H9 (cell line): ENCODE results near the gene BTG4. TPM values are rescaled to one million over a fixed set of nuclear protein-coding genes. Genes with fewer than 3 reads are reported as not detected.

ENCODE experiments used
- DNase-seq: peaks from one replicate; pipeline ENCODE4 v3.0.0-alpha.2; 2017
- H2AFZ ChIP-seq: one replicate; pipeline ENCODE4 v1.6.1; 2013; ENCODE audit warnings: mild to moderate bottlenecking, low read length, control low read depth, moderate library complexity
- H2AK5ac ChIP-seq: 2 replicates; pipeline ENCODE4 v1.6.1; 2013; ENCODE audit warnings: low read length, control low read depth, mixed read lengths; ENCODE audit not compliant: insufficient read length
- H2BK120ac ChIP-seq: one replicate; pipeline ENCODE4 v1.6.1; 2013; ENCODE audit warnings: low read depth, mild to moderate bottlenecking, low read length, control low read depth, inconsistent platforms; ENCODE audit not compliant: poor library complexity, severe bottlenecking
- H2BK12ac ChIP-seq: 2 replicates; pipeline ENCODE4 v1.6.1; 2013; ENCODE audit warnings: low read length, control low read depth, mixed read lengths, low read depth; ENCODE audit not compliant: insufficient read length
- H2BK15ac ChIP-seq: 2 replicates; pipeline ENCODE4 v1.6.1; 2013; ENCODE audit warnings: low read depth, low read length, control low read depth
- H2BK20ac ChIP-seq: one replicate; pipeline ENCODE4 v1.6.1; 2013; ENCODE audit warnings: low read depth, mild to moderate bottlenecking, low read length, control low read depth, inconsistent platforms; ENCODE audit not compliant: poor library complexity, severe bottlenecking
- H2BK5ac ChIP-seq: 2 replicates; pipeline ENCODE4 v1.6.1; 2013; ENCODE audit warnings: low read length, control low read depth, mixed read lengths; ENCODE audit not compliant: insufficient read length
- H3K14ac ChIP-seq: 2 replicates; pipeline ENCODE4 v1.6.1; 2013; ENCODE audit warnings: low read length, control low read depth; ENCODE audit not compliant: insufficient read depth
- H3K18ac ChIP-seq: 2 replicates; pipeline ENCODE4 v1.6.1; 2013; ENCODE audit warnings: low read depth, mild to moderate bottlenecking, mixed read lengths, low read length, control low read depth; ENCODE audit not compliant: insufficient read length
- H3K23ac ChIP-seq: 2 replicates; pipeline ENCODE4 v1.6.1; 2013; ENCODE audit warnings: low read length, control low read depth, mixed read lengths, low read depth; ENCODE audit not compliant: insufficient read length
- H3K23me2 ChIP-seq: 2 replicates; pipeline ENCODE4 v1.6.1; 2013; ENCODE audit warnings: low read depth, mild to moderate bottlenecking, mixed read lengths, low read length, control low read depth; ENCODE audit not compliant: insufficient read length, poor library complexity, severe bottlenecking
- H3K27ac ChIP-seq: 2 replicates; pipeline ENCODE4 v1.5.1; 2013; ENCODE audit warnings: low read length, control low read depth, mixed read lengths, low read depth; ENCODE audit not compliant: insufficient read length
- H3K27me3 ChIP-seq: 2 replicates; pipeline ENCODE4 v1.6.1; 2013; ENCODE audit warnings: low read length, control low read depth, inconsistent platforms; ENCODE audit not compliant: insufficient read depth
- H3K4ac ChIP-seq: 2 replicates; pipeline ENCODE4 v1.6.1; 2013; ENCODE audit warnings: low read depth, mild to moderate bottlenecking, control low read depth, inconsistent platforms, low read length, moderate library complexity
- H3K4me1 ChIP-seq: 2 replicates; pipeline ENCODE4 v1.6.1; 2013; ENCODE audit warnings: low read length, control low read depth, inconsistent platforms; ENCODE audit not compliant: insufficient read depth
- H3K4me2 ChIP-seq: 2 replicates; pipeline ENCODE4 v1.6.1; 2013; ENCODE audit warnings: low read length, control low read depth, mixed read lengths; ENCODE audit not compliant: insufficient read length, insufficient read depth
- H3K56ac ChIP-seq: 2 replicates; pipeline ENCODE4 v1.6.1; 2013; ENCODE audit warnings: low read depth, mild to moderate bottlenecking, mixed read lengths, low read length, control low read depth; ENCODE audit not compliant: insufficient read length
- H3K79me1 ChIP-seq: 2 replicates; pipeline ENCODE4 v1.6.1; 2013; ENCODE audit warnings: low read depth, mild to moderate bottlenecking, moderate library complexity, low read length, control low read depth, inconsistent platforms; ENCODE audit not compliant: insufficient read depth, poor library complexity, severe bottlenecking
- H3K79me2 ChIP-seq: 2 replicates; pipeline ENCODE4 v1.6.1; 2013; ENCODE audit warnings: low read length, control low read depth, inconsistent platforms; ENCODE audit not compliant: insufficient read depth
- H3K9ac ChIP-seq: 2 replicates; pipeline ENCODE4 v1.6.1; 2013; ENCODE audit warnings: low read length, control low read depth, mixed read lengths; ENCODE audit not compliant: insufficient read length; ENCODE audit errors: extremely low read depth
- H3K9me3 ChIP-seq: one replicate; pipeline ENCODE4 v1.6.1; 2013; ENCODE audit warnings: low read depth, low read length, inconsistent platforms; ENCODE audit not compliant: control insufficient read depth
- H3T11ph ChIP-seq: one replicate; pipeline ENCODE4 v1.6.1; 2013; ENCODE audit warnings: mild to moderate bottlenecking, low read length, control low read depth, inconsistent platforms
- H4K20me1 ChIP-seq: one replicate; pipeline ENCODE4 v1.6.1; 2013; ENCODE audit not compliant: control insufficient read depth, insufficient read length, insufficient read depth
- H4K5ac ChIP-seq: 2 replicates; pipeline ENCODE4 v1.6.1; 2013; ENCODE audit warnings: low read depth, mild to moderate bottlenecking, mixed read lengths, low read length, control low read depth; ENCODE audit not compliant: insufficient read length
- H4K8ac ChIP-seq: replicated peaks from 2 replicates; pipeline ENCODE4 v1.6.1; 2013; ENCODE audit warnings: low read length, control low read depth, mixed read lengths, low read depth; ENCODE audit not compliant: insufficient read length
- H4K91ac ChIP-seq: 2 replicates; pipeline ENCODE4 v1.6.1; 2013; ENCODE audit warnings: low read depth, mild to moderate bottlenecking, moderate library complexity, mixed read lengths, low read length, control low read depth; ENCODE audit not compliant: insufficient read length
- H3K27ac Mint-ChIP-seq, 3 experiments: 2 replicates in 2 of 3; 3 replicates in 1 of 3; pipeline ENCODE4 v1.8.0; 2020 to 2021; ENCODE audit warnings: mixed read lengths in 3 of 3, mild to moderate bottlenecking in 1 of 3, moderate library complexity in 1 of 3
- H3K27me3 Mint-ChIP-seq: 2 replicates; pipeline ENCODE4 v1.8.0; 2021; ENCODE audit warnings: low read depth, mild to moderate bottlenecking, moderate library complexity, mixed read lengths
- H3K36me3 Mint-ChIP-seq, 3 experiments: 2 replicates in 2 of 3; 3 replicates in 1 of 3; pipeline ENCODE4 v1.8.0; 2020 to 2021; ENCODE audit warnings: low read depth in 3 of 3, mixed read lengths in 3 of 3; ENCODE audit not compliant: insufficient read depth in 1 of 3
- H3K4me1 Mint-ChIP-seq, 2 experiments: 2 replicates each; pipeline ENCODE4 v1.8.0; 2020; ENCODE audit warnings: mixed read lengths in 2 of 2
- H3K4me3 Mint-ChIP-seq, 2 experiments: 2 replicates in 1 of 2; 3 replicates in 1 of 2; pipeline ENCODE4 v1.8.0; 2020 to 2021; ENCODE audit warnings: mild to moderate bottlenecking in 2 of 2, mixed read lengths in 2 of 2, moderate library complexity in 1 of 2
- H3K9me3 Mint-ChIP-seq, 2 experiments: 2 replicates in 1 of 2; 3 replicates in 1 of 2; pipeline ENCODE4 v1.8.0; 2020; ENCODE audit warnings: mild to moderate bottlenecking in 2 of 2, mixed read lengths in 2 of 2, moderate library complexity in 1 of 2
- CTCF ChIP-seq: fragments of 200-600 bp; sonication (generic); conservative IDR thresholded peaks from 3 replicates; pipeline ENCODE4 v1.8.0; 2021; ENCODE audit warnings: antibody characterized with exemption, mild to moderate bottlenecking
- total RNA-seq: library from RNA; stranded (reverse); gene quantifications from 2 replicates; pipeline ENCODE4 v1.2.1, GENCODE V29; 2021

Gene BTG4
- total RNA-seq, 1 experiment from 2014 or later, result not detected

GRCh38 chr11:111554532-111554931 lies 42.3 kb upstream of the BTG4 start:
- no peak overlapping the region for H3K9ac ChIP-seq
- H3K23ac ChIP-seq, result no peak overlapping the region
- Mint-ChIP-seq H3K4me3 (no peak overlapping the region), H3K27ac (no peak overlapping the region), H3K4me1 (peaks cover 11% of the 10 kb centered on the region in 2 experiments), H3K9me3 (peaks cover 13 to 17% of the 10 kb centered on the region in 2 experiments), H3K27me3 (no peaks in the 10 kb centered on the region), H3K36me3 (peaks cover 10 to 29% (median 16%) of the 10 kb centered on the region in 3 experiments)
- H3K18ac ChIP-seq, result no peak overlapping the region
- no peak overlapping the region for H2BK5ac ChIP-seq
- no peak overlapping the region for H3K14ac ChIP-seq
- H3T11ph ChIP-seq, result no peak overlapping the region
- no peak overlapping the region for H3K56ac ChIP-seq
- H3K4me2 ChIP-seq, result no peak overlapping the region
- no peak overlapping the region for H3K4ac ChIP-seq
- peaks cover 7% of the 10 kb centered on the region for H3K9me3 ChIP-seq
- H2AFZ ChIP-seq, result no peak overlapping the region
- H4K20me1 ChIP-seq, result no peaks in the 10 kb centered on the region
- no peak overlapping the region for H4K5ac ChIP-seq
- H2BK20ac ChIP-seq, result no peak overlapping the region
- peaks cover under 1% of the 10 kb centered on the region; the same call in 1 of the 2 replicates for H3K4me1 ChIP-seq
- H3K23me2 ChIP-seq, result no peaks in the 10 kb centered on the region
- TF ChIP-seq CTCF, result no peak
- DNase-seq, result no peak
- H2AK5ac ChIP-seq, result no peak overlapping the region
- H3K79me2 ChIP-seq, result no peaks in the 10 kb centered on the region
- H2BK12ac ChIP-seq, result no peak overlapping the region
- H3K27ac ChIP-seq, result no peak overlapping the region
- no peaks in the 10 kb centered on the region for H3K79me1 ChIP-seq
- H4K8ac ChIP-seq, result no peak overlapping the region
- H3K27me3 ChIP-seq, result no peaks in the 10 kb centered on the region
- no peak overlapping the region for H4K91ac ChIP-seq
- no peak overlapping the region for H2BK15ac ChIP-seq
- no peak overlapping the region for H2BK120ac ChIP-seq
